Nephron (organoid): ENCODE results near the gene UBASH3B.

Experiments used
- H3K27ac Mint-ChIP-seq, 3 experiments: 2 replicates each; pipeline ENCODE4 v1.8.0; 2020; ENCODE audit warnings: mixed read lengths in 3 of 3, mild to moderate bottlenecking in 2 of 3, moderate library complexity in 1 of 3
- H3K27me3 Mint-ChIP-seq: 2 replicates; pipeline ENCODE4 v1.8.0; 2021; ENCODE audit warnings: low read depth, mild to moderate bottlenecking, moderate library complexity, mixed read lengths
- H3K36me3 Mint-ChIP-seq: 2 replicates; pipeline ENCODE4 v1.8.0; 2020; ENCODE audit warnings: low read depth, mixed read lengths
- H3K4me1 Mint-ChIP-seq: 2 replicates; pipeline ENCODE4 v1.8.0; 2020; ENCODE audit warnings: mixed read lengths
- H3K4me3 Mint-ChIP-seq, 3 experiments: 2 replicates each; pipeline ENCODE4 v1.8.0; 2020; ENCODE audit warnings: mild to moderate bottlenecking in 3 of 3, mixed read lengths in 3 of 3, moderate library complexity in 2 of 3
- H3K9me3 Mint-ChIP-seq: 2 replicates; pipeline ENCODE4 v1.8.0; 2020; ENCODE audit warnings: mixed read lengths
- TF ChIP-seq, protein P1 (sequence below), 3 experiments: fragments of 200-600 bp; sonication (generic); IDR thresholded peaks; one replicate each; pipeline ENCODE4 v1.5.0; 2021; ENCODE audit warnings: antibody characterized with exemption in 3 of 3; ENCODE audit not compliant: unreplicated experiment in 3 of 3

The UBASH3B gene

DNA sequence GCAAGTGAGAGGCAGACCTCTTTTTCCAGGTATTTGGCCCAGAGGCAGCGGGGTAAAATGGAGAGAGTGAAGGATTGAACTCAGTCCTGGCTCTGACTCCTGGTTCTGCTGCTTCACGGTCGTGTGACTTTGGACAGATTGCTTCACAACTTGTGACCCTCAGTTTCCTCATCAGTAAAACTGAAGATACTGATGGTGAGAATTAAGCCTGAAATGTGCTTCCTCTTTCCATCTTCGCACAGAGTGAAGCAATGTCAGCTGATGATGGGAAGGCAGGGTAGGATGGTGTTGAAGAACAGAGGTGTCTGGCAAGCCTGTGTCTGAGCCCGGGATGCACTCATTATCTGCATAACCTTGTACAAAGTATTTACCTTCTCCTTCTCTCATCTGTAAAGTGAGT, 59.0 kb downstream of the UBASH3B start:
- Mint-ChIP-seq H3K27ac (no peak overlapping the region), H3K4me3 (no peak overlapping the region), H3K4me1 (peaks cover 25% of the 10 kb centered on the region), H3K27me3 (peaks cover 11% of the 10 kb centered on the region), H3K36me3 (no peaks in the 10 kb centered on the region), H3K9me3 (no peaks in the 10 kb centered on the region)
- TF ChIP-seq, protein P1, sequence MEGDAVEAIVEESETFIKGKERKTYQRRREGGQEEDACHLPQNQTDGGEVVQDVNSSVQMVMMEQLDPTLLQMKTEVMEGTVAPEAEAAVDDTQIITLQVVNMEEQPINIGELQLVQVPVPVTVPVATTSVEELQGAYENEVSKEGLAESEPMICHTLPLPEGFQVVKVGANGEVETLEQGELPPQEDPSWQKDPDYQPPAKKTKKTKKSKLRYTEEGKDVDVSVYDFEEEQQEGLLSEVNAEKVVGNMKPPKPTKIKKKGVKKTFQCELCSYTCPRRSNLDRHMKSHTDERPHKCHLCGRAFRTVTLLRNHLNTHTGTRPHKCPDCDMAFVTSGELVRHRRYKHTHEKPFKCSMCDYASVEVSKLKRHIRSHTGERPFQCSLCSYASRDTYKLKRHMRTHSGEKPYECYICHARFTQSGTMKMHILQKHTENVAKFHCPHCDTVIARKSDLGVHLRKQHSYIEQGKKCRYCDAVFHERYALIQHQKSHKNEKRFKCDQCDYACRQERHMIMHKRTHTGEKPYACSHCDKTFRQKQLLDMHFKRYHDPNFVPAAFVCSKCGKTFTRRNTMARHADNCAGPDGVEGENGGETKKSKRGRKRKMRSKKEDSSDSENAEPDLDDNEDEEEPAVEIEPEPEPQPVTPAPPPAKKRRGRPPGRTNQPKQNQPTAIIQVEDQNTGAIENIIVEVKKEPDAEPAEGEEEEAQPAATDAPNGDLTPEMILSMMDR (IDR thresholded peaks at IDR 0.05; ENCODE audit: unreplicated experiment in 3 of 3) = no peak

GRCh38 chr11:122715548-122716440, 60.3 kb downstream of the UBASH3B start:
- no peaks in the 10 kb centered on the region for H3K36me3 Mint-ChIP-seq
- H3K9me3 Mint-ChIP-seq = no peaks in the 10 kb centered on the region
- peak overlapping the region; percentile 43 to 87 (median 58) for H3K27ac Mint-ChIP-seq
- TF ChIP-seq, protein P1 (IDR thresholded peaks at IDR 0.05; ENCODE audit: unreplicated experiment in 3 of 3) = no peak
- peaks cover 8% of the 10 kb centered on the region for H3K27me3 Mint-ChIP-seq
- peaks cover 31% of the 10 kb centered on the region for H3K4me1 Mint-ChIP-seq
- no peak overlapping the region for H3K4me3 Mint-ChIP-seq

GRCh38 chr11:122717264-122717867, 61.8 kb downstream of the UBASH3B start:
- TF ChIP-seq, protein P1 (IDR thresholded peaks at IDR 0.05; ENCODE audit: unreplicated experiment in 3 of 3) = no peak
- Mint-ChIP-seq H3K36me3 (no peaks in the 10 kb centered on the region), H3K27ac (no peak overlapping the region), H3K27me3 (peaks cover 4% of the 10 kb centered on the region), H3K4me3 (no peak overlapping the region), H3K4me1 (peaks cover 35% of the 10 kb centered on the region), H3K9me3 (no peaks in the 10 kb centered on the region)

DNA sequence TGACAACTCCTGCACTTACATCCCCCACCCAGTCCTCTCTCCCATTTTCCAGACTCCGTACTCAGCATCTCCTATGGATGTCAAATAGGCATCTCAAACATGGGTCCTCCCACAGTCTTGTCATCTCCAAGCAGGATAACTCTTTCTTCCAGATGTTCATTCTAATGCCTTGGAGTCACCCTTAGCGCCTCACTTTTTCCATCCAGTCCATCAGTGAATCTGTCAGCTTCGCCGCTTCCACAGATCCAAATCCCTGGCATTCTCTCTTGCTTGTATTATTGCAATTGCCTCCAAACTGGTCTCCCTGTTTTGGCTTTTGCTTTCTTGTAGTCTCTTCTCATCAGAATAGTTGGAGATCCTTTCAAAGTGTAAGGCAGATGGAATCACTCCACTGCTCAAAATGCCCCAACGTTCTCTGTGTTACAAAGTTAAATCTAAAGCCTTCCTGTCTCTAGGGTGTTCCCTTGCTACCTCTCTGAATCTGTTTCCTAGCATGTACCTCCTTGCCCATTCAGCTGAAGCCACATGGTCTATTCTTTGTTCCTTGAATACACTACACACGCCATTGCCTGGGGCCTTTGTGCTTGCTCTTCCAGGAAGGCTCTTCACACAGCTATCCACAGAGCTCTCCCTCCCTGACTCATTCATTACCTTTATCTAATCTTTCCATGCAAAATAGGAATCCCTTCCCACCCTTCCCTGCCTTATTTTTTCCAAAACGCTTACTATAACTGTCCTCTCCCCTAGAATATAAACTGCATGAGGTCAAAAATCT, 64.8 kb downstream of the UBASH3B start:
- Mint-ChIP-seq H3K9me3 (no peaks in the 10 kb centered on the region), H3K36me3 (no peaks in the 10 kb centered on the region), H3K27me3 (peaks cover 4% of the 10 kb centered on the region), H3K4me1 (peaks cover 47% of the 10 kb centered on the region), H3K27ac (peak overlapping the region; percentile 27 to 93 (median 86)), H3K4me3 (no peak overlapping the region)
- TF ChIP-seq, protein P1 (IDR thresholded peaks at IDR 0.05; ENCODE audit: unreplicated experiment in 3 of 3) = no peak

- H3K36me3 Mint-ChIP-seq = no peaks in the 10 kb centered on the region
- no peaks in the 10 kb centered on the region for H3K9me3 Mint-ChIP-seq
These were observed 65.9 kb downstream of the UBASH3B start for GRCh38 chr11:122721201-122721963.

More at GRCh38 chr11:122721201-122721963, 65.9 kb downstream of the UBASH3B start:
- peaks cover 40% of the 10 kb centered on the region for H3K4me1 Mint-ChIP-seq
- peak overlapping the region in 1 of 3 experiments; percentile 30 for H3K4me3 Mint-ChIP-seq
- TF ChIP-seq, protein P1 (IDR thresholded peaks at IDR 0.05; ENCODE audit: unreplicated experiment in 3 of 3) = no peak
- H3K27ac Mint-ChIP-seq = peak overlapping the region; percentile 71 to 93 (median 86)
- H3K27me3 Mint-ChIP-seq = peaks cover 4% of the 10 kb centered on the region
